H9 (cell line): ENCODE data around the gene PHACTR1. TPM values are rescaled to one million over a fixed set of nuclear protein-coding genes. Genes with fewer than 3 reads are reported as not detected.

Experiments used
- DNase-seq: peaks from one replicate; pipeline ENCODE4 v3.0.0-alpha.2; 2017
- H2AFZ ChIP-seq: one replicate; pipeline ENCODE4 v1.6.1; 2013; ENCODE audit warnings: mild to moderate bottlenecking, low read length, control low read depth, moderate library complexity
- H2AK5ac ChIP-seq: 2 replicates; pipeline ENCODE4 v1.6.1; 2013; ENCODE audit warnings: low read length, control low read depth, mixed read lengths; ENCODE audit not compliant: insufficient read length
- H2BK120ac ChIP-seq: one replicate; pipeline ENCODE4 v1.6.1; 2013; ENCODE audit warnings: low read depth, mild to moderate bottlenecking, low read length, control low read depth, inconsistent platforms; ENCODE audit not compliant: poor library complexity, severe bottlenecking
- H2BK12ac ChIP-seq: 2 replicates; pipeline ENCODE4 v1.6.1; 2013; ENCODE audit warnings: low read length, control low read depth, mixed read lengths, low read depth; ENCODE audit not compliant: insufficient read length
- H2BK15ac ChIP-seq: 2 replicates; pipeline ENCODE4 v1.6.1; 2013; ENCODE audit warnings: low read depth, low read length, control low read depth
- H2BK20ac ChIP-seq: one replicate; pipeline ENCODE4 v1.6.1; 2013; ENCODE audit warnings: low read depth, mild to moderate bottlenecking, low read length, control low read depth, inconsistent platforms; ENCODE audit not compliant: poor library complexity, severe bottlenecking
- H2BK5ac ChIP-seq: 2 replicates; pipeline ENCODE4 v1.6.1; 2013; ENCODE audit warnings: low read length, control low read depth, mixed read lengths; ENCODE audit not compliant: insufficient read length
- H3K14ac ChIP-seq: 2 replicates; pipeline ENCODE4 v1.6.1; 2013; ENCODE audit warnings: low read length, control low read depth; ENCODE audit not compliant: insufficient read depth
- H3K18ac ChIP-seq: 2 replicates; pipeline ENCODE4 v1.6.1; 2013; ENCODE audit warnings: low read depth, mild to moderate bottlenecking, mixed read lengths, low read length, control low read depth; ENCODE audit not compliant: insufficient read length
- H3K23ac ChIP-seq: 2 replicates; pipeline ENCODE4 v1.6.1; 2013; ENCODE audit warnings: low read length, control low read depth, mixed read lengths, low read depth; ENCODE audit not compliant: insufficient read length
- H3K23me2 ChIP-seq: 2 replicates; pipeline ENCODE4 v1.6.1; 2013; ENCODE audit warnings: low read depth, mild to moderate bottlenecking, mixed read lengths, low read length, control low read depth; ENCODE audit not compliant: insufficient read length, poor library complexity, severe bottlenecking
- H3K27ac ChIP-seq: 2 replicates; pipeline ENCODE4 v1.5.1; 2013; ENCODE audit warnings: low read length, control low read depth, mixed read lengths, low read depth; ENCODE audit not compliant: insufficient read length
- H3K27me3 ChIP-seq: 2 replicates; pipeline ENCODE4 v1.6.1; 2013; ENCODE audit warnings: low read length, control low read depth, inconsistent platforms; ENCODE audit not compliant: insufficient read depth
- H3K4ac ChIP-seq: 2 replicates; pipeline ENCODE4 v1.6.1; 2013; ENCODE audit warnings: low read depth, mild to moderate bottlenecking, control low read depth, inconsistent platforms, low read length, moderate library complexity
- H3K4me1 ChIP-seq: 2 replicates; pipeline ENCODE4 v1.6.1; 2013; ENCODE audit warnings: low read length, control low read depth, inconsistent platforms; ENCODE audit not compliant: insufficient read depth
- H3K4me2 ChIP-seq: 2 replicates; pipeline ENCODE4 v1.6.1; 2013; ENCODE audit warnings: low read length, control low read depth, mixed read lengths; ENCODE audit not compliant: insufficient read length, insufficient read depth
- H3K56ac ChIP-seq: 2 replicates; pipeline ENCODE4 v1.6.1; 2013; ENCODE audit warnings: low read depth, mild to moderate bottlenecking, mixed read lengths, low read length, control low read depth; ENCODE audit not compliant: insufficient read length
- H3K79me1 ChIP-seq: 2 replicates; pipeline ENCODE4 v1.6.1; 2013; ENCODE audit warnings: low read depth, mild to moderate bottlenecking, moderate library complexity, low read length, control low read depth, inconsistent platforms; ENCODE audit not compliant: insufficient read depth, poor library complexity, severe bottlenecking
- H3K79me2 ChIP-seq: 2 replicates; pipeline ENCODE4 v1.6.1; 2013; ENCODE audit warnings: low read length, control low read depth, inconsistent platforms; ENCODE audit not compliant: insufficient read depth
- H3K9ac ChIP-seq: 2 replicates; pipeline ENCODE4 v1.6.1; 2013; ENCODE audit warnings: low read length, control low read depth, mixed read lengths; ENCODE audit not compliant: insufficient read length; ENCODE audit errors: extremely low read depth
- H3K9me3 ChIP-seq: one replicate; pipeline ENCODE4 v1.6.1; 2013; ENCODE audit warnings: low read depth, low read length, inconsistent platforms; ENCODE audit not compliant: control insufficient read depth
- H3T11ph ChIP-seq: one replicate; pipeline ENCODE4 v1.6.1; 2013; ENCODE audit warnings: mild to moderate bottlenecking, low read length, control low read depth, inconsistent platforms
- H4K20me1 ChIP-seq: one replicate; pipeline ENCODE4 v1.6.1; 2013; ENCODE audit not compliant: control insufficient read depth, insufficient read length, insufficient read depth
- H4K5ac ChIP-seq: 2 replicates; pipeline ENCODE4 v1.6.1; 2013; ENCODE audit warnings: low read depth, mild to moderate bottlenecking, mixed read lengths, low read length, control low read depth; ENCODE audit not compliant: insufficient read length
- H4K8ac ChIP-seq: replicated peaks from 2 replicates; pipeline ENCODE4 v1.6.1; 2013; ENCODE audit warnings: low read length, control low read depth, mixed read lengths, low read depth; ENCODE audit not compliant: insufficient read length
- H4K91ac ChIP-seq: 2 replicates; pipeline ENCODE4 v1.6.1; 2013; ENCODE audit warnings: low read depth, mild to moderate bottlenecking, moderate library complexity, mixed read lengths, low read length, control low read depth; ENCODE audit not compliant: insufficient read length
- H3K27ac Mint-ChIP-seq, 3 experiments: 2 replicates in 2 of 3; 3 replicates in 1 of 3; pipeline ENCODE4 v1.8.0; 2020 to 2021; ENCODE audit warnings: mixed read lengths in 3 of 3, mild to moderate bottlenecking in 1 of 3, moderate library complexity in 1 of 3
- H3K27me3 Mint-ChIP-seq: 2 replicates; pipeline ENCODE4 v1.8.0; 2021; ENCODE audit warnings: low read depth, mild to moderate bottlenecking, moderate library complexity, mixed read lengths
- H3K36me3 Mint-ChIP-seq, 3 experiments: 2 replicates in 2 of 3; 3 replicates in 1 of 3; pipeline ENCODE4 v1.8.0; 2020 to 2021; ENCODE audit warnings: low read depth in 3 of 3, mixed read lengths in 3 of 3; ENCODE audit not compliant: insufficient read depth in 1 of 3
- H3K4me1 Mint-ChIP-seq, 2 experiments: 2 replicates each; pipeline ENCODE4 v1.8.0; 2020; ENCODE audit warnings: mixed read lengths in 2 of 2
- H3K4me3 Mint-ChIP-seq, 2 experiments: 2 replicates in 1 of 2; 3 replicates in 1 of 2; pipeline ENCODE4 v1.8.0; 2020 to 2021; ENCODE audit warnings: mild to moderate bottlenecking in 2 of 2, mixed read lengths in 2 of 2, moderate library complexity in 1 of 2
- H3K9me3 Mint-ChIP-seq, 2 experiments: 2 replicates in 1 of 2; 3 replicates in 1 of 2; pipeline ENCODE4 v1.8.0; 2020; ENCODE audit warnings: mild to moderate bottlenecking in 2 of 2, mixed read lengths in 2 of 2, moderate library complexity in 1 of 2
- WGBS: extraction: QIAGEN DNeasy Blood & Tissue Kit; methylation state at CpG from one replicate; pipeline ENCODE4 v1.1.7; 2013; ENCODE audit warnings: missing lambda C conversion rate, low lambda C conversion rate, mixed read lengths; ENCODE audit not compliant: insufficient read length; ENCODE audit errors: extremely low coverage; 5-methylcytosine and 5-hydroxymethylcytosine counted together
- total RNA-seq: library from RNA; stranded (reverse); gene quantifications from 2 replicates; pipeline ENCODE4 v1.2.1, GENCODE V29; 2021
- TF ChIP-seq, protein P1 (sequence below): fragments of 200-600 bp; sonication (generic); conservative IDR thresholded peaks from 3 replicates; pipeline ENCODE4 v1.8.0; 2021; ENCODE audit warnings: antibody characterized with exemption, mild to moderate bottlenecking

PHACTR1 gene
- total RNA-seq, 1 experiment from 2014 or later: 15.9 TPM

DNA sequence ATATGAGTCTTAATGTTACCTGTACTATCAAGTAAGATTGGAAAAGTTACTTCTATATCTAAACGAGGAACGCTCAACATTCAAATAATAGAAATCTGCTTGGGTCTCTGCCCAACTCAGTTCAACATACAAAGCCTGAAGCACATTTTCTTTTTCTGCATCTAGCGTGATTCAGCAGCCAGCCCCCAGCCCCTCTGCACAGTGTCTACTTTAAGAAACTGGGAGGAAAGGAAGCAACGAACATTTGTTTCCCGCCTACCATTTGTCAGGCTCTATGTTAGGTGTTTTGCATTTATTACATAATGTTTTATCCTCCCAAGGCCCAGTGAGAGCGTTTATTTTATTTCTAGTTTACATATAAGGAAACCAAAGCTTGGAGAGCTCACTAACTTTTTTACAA lies 17.3 kb downstream of the PHACTR1 start:
- Histone ChIP-seq H2AK5ac (no peak overlapping the region), H2BK15ac (no peak overlapping the region), H4K91ac (no peak overlapping the region), H3K79me2 (no peaks in the 10 kb centered on the region), H4K8ac (no peak overlapping the region), H3K4ac (no peak overlapping the region), H2BK20ac (no peak overlapping the region), H3K23ac (no peak overlapping the region), H3K23me2 (no peaks in the 10 kb centered on the region), H3K27ac (no peak overlapping the region), H2BK120ac (no peak overlapping the region), H3K4me1 (peaks cover 4% of the 10 kb centered on the region; the same call in 1 of the 2 replicates), H3K9ac (no peak overlapping the region), H3K9me3 (no peaks in the 10 kb centered on the region), H4K5ac (no peak overlapping the region), H2AFZ (no peak overlapping the region), H4K20me1 (no peaks in the 10 kb centered on the region), H3K56ac (no peak overlapping the region), H3K79me1 (no peaks in the 10 kb centered on the region), H3K4me2 (no peak overlapping the region), H3K14ac (no peak overlapping the region), H2BK12ac (no peak overlapping the region), H3K27me3 (no peaks in the 10 kb centered on the region), H3T11ph (no peak overlapping the region), H2BK5ac (no peak overlapping the region), H3K18ac (no peak overlapping the region)
- DNase-seq: no peak
- Mint-ChIP-seq H3K36me3 (no peaks in the 10 kb centered on the region), H3K27me3 (no peaks in the 10 kb centered on the region), H3K4me3 (no peak overlapping the region), H3K4me1 (peaks cover 9% of the 10 kb centered on the region in 2 experiments), H3K27ac (no peak overlapping the region), H3K9me3 (peaks cover 0 to 1% of the 10 kb centered on the region in 2 experiments; a peak in 1 of 5 replicates)
- WGBS: no CpG with 5 or more reads among the region's 6 CpGs
- TF ChIP-seq, protein P1, sequence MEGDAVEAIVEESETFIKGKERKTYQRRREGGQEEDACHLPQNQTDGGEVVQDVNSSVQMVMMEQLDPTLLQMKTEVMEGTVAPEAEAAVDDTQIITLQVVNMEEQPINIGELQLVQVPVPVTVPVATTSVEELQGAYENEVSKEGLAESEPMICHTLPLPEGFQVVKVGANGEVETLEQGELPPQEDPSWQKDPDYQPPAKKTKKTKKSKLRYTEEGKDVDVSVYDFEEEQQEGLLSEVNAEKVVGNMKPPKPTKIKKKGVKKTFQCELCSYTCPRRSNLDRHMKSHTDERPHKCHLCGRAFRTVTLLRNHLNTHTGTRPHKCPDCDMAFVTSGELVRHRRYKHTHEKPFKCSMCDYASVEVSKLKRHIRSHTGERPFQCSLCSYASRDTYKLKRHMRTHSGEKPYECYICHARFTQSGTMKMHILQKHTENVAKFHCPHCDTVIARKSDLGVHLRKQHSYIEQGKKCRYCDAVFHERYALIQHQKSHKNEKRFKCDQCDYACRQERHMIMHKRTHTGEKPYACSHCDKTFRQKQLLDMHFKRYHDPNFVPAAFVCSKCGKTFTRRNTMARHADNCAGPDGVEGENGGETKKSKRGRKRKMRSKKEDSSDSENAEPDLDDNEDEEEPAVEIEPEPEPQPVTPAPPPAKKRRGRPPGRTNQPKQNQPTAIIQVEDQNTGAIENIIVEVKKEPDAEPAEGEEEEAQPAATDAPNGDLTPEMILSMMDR: no peak
